Effector memory CD4-positive, alpha-beta T cell (primary cell): ENCODE measurements around the gene EPS8.

ENCODE experiments used
- DNase-seq, 3 donors: peaks; one replicate each; pipeline ENCODE4 v3.0.0-alpha.2; 2020
- H3K27ac ChIP-seq: 2 replicates; pipeline ENCODE4 v1.7.0; 2013; ENCODE audit warnings: mild to moderate bottlenecking, low read length, moderate library complexity; ENCODE audit not compliant: insufficient read depth, poor library complexity, severe bottlenecking
- H3K27me3 ChIP-seq: replicated peaks from 2 replicates; pipeline ENCODE4 v1.7.0; 2013; ENCODE audit warnings: mild to moderate bottlenecking, low read length; ENCODE audit not compliant: insufficient read depth, control insufficient read depth, poor library complexity, severe bottlenecking
- H3K36me3 ChIP-seq: 2 replicates; pipeline ENCODE4 v1.7.0; 2013; ENCODE audit warnings: mild to moderate bottlenecking, low read length, moderate library complexity; ENCODE audit not compliant: control insufficient read depth, insufficient read depth
- H3K4me1 ChIP-seq: 2 replicates; pipeline ENCODE4 v1.7.0; 2013; ENCODE audit warnings: low read length, mild to moderate bottlenecking; ENCODE audit not compliant: control insufficient read depth, insufficient read depth, poor library complexity, severe bottlenecking
- H3K4me3 ChIP-seq: 2 replicates; pipeline ENCODE4 v1.7.0; 2013; ENCODE audit warnings: low read length, low read depth, mild to moderate bottlenecking; ENCODE audit not compliant: insufficient read depth, poor library complexity, severe bottlenecking
- H3K9me3 ChIP-seq: 2 replicates; pipeline ENCODE4 v1.7.0; 2013; ENCODE audit warnings: mild to moderate bottlenecking, low read length, moderate library complexity; ENCODE audit not compliant: control insufficient read depth

EPS8 gene

GRCh38 chr12:15687583-15687982 lies 101.6 kb downstream of the EPS8 start:
- Histone ChIP-seq H3K4me1 (no peaks in the 10 kb centered on the region), H3K9me3 (no peaks in the 10 kb centered on the region), H3K27ac (no peak overlapping the region), H3K27me3 (no peaks in the 10 kb centered on the region), H3K36me3 (no peaks in the 10 kb centered on the region), H3K4me3 (no peak overlapping the region)
- DNase-seq, result no peak

DNA sequence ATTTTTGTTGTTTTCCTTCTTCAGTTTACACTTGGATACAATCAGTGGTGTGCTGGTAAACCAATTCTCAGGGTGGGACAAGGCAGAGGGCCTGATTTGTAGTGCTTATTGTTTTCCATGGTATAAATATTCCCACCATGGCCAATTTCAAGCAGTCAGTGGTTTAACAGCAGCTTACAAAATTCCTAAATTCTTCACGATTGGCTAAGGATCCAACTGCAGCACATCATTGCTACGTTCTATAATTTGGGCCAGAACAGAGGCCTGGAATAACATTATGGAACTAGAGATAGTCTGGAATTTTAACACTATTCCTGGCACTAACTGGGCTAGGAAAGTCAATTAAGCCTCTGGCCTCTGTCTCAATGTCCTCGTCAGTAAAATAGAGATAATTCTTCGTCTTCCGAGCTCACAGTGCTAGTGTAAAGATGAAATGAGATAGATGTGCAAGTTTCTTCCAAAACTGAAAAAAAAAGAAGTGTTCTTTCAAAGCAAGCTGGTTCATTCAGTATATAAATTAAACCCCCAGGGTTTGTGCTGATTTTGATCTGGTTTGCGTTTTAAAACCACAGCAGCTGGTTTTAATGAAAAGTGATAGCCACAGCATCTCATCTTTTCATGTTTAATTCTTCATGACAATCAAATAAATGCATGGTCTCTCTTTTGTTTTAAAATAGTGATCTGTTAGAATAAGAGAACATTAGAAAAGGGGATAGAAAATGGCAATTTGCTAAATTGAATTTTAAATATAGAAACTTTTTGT lies 104.1 kb downstream of the EPS8 start:
- H3K36me3 ChIP-seq, result no peaks in the 10 kb centered on the region
- no peaks in the 10 kb centered on the region for H3K9me3 ChIP-seq
- no peaks in the 10 kb centered on the region for H3K4me1 ChIP-seq
- no peaks in the 10 kb centered on the region for H3K27me3 ChIP-seq
- no peak for DNase-seq
- no peak overlapping the region for H3K27ac ChIP-seq
- no peak overlapping the region for H3K4me3 ChIP-seq

- no peaks in the 10 kb centered on the region for H3K36me3 ChIP-seq
- no peaks in the 10 kb centered on the region for H3K9me3 ChIP-seq
- H3K4me3 ChIP-seq, result no peak overlapping the region
- no peak for DNase-seq
- no peaks in the 10 kb centered on the region for H3K4me1 ChIP-seq
- no peak overlapping the region for H3K27ac ChIP-seq
- no peaks in the 10 kb centered on the region for H3K27me3 ChIP-seq
Observed at GRCh38 chr12:15682826-15683225, 106.4 kb downstream of the EPS8 start.

DNA sequence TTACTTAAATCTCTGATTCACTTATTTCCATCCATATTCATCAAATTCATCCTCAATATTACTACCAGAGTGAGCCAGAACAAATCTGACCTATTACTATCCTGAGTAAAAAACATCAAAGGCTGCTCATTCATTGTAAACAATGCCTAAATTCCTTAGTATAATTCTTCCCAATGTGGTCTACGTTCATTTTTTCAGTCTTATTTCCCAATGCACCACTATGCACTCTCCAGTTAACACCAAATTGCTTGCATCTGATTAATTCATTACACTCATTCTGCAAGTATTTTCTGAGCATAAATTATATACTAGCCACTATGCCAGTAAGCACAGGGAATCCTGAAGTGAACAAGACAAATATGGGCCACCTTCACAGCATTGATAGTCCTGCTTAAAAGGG lies 110.0 kb downstream of the EPS8 start:
- no peak overlapping the region for H3K27ac ChIP-seq
- H3K9me3 ChIP-seq, result no peaks in the 10 kb centered on the region
- no peaks in the 10 kb centered on the region for H3K36me3 ChIP-seq
- H3K4me3 ChIP-seq, result no peak overlapping the region
- no peak for DNase-seq
- no peaks in the 10 kb centered on the region for H3K4me1 ChIP-seq
- H3K27me3 ChIP-seq, result no peaks in the 10 kb centered on the region

GRCh38 chr12:15677726-15678201 lies 111.4 kb downstream of the EPS8 start:
- no peaks in the 10 kb centered on the region for H3K9me3 ChIP-seq
- H3K27me3 ChIP-seq, result no peaks in the 10 kb centered on the region
- no peaks in the 10 kb centered on the region for H3K36me3 ChIP-seq
- no peak overlapping the region for H3K4me3 ChIP-seq
- no peaks in the 10 kb centered on the region for H3K4me1 ChIP-seq
- DNase-seq, result no peak
- no peak overlapping the region for H3K27ac ChIP-seq

GRCh38 chr12:15677228-15677627 lies 112.0 kb downstream of the EPS8 start:
- Histone ChIP-seq H3K4me1 (no peaks in the 10 kb centered on the region), H3K9me3 (no peaks in the 10 kb centered on the region), H3K27me3 (no peaks in the 10 kb centered on the region), H3K4me3 (no peak overlapping the region), H3K36me3 (no peaks in the 10 kb centered on the region), H3K27ac (no peak overlapping the region)
- DNase-seq, result no peak

- DNase-seq, result no peak
- no peaks in the 10 kb centered on the region for H3K27me3 ChIP-seq
- no peak overlapping the region for H3K27ac ChIP-seq
- H3K9me3 ChIP-seq, result no peaks in the 10 kb centered on the region
- H3K4me1 ChIP-seq, result no peaks in the 10 kb centered on the region
- no peak overlapping the region for H3K4me3 ChIP-seq
- no peaks in the 10 kb centered on the region for H3K36me3 ChIP-seq
Observed at GRCh38 chr12:15672671-15673270, 116.4 kb downstream of the EPS8 start.

DNA sequence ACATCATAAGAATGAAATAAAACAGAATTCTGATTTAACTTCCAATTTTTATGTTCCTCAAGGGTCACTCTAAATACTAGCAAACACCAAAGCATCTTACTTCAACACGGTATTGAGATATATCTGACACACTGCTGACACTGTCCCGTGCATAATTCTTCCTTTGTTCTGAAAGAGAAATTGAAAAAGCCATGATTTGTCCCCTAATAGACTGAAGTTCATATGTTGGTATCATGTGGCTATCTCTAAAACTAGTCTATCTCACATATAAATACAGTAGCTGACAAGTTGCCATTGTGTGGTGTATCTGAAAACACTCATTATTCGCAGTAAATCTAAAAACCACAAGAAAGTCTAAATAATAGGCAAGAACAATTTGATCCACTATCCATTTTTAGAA lies 118.4 kb downstream of the EPS8 start:
- H3K4me1 ChIP-seq, result no peaks in the 10 kb centered on the region
- DNase-seq, result no peak
- H3K9me3 ChIP-seq, result no peaks in the 10 kb centered on the region
- H3K4me3 ChIP-seq, result no peak overlapping the region
- H3K36me3 ChIP-seq, result no peaks in the 10 kb centered on the region
- H3K27me3 ChIP-seq, result no peaks in the 10 kb centered on the region
- no peak overlapping the region for H3K27ac ChIP-seq

DNA sequence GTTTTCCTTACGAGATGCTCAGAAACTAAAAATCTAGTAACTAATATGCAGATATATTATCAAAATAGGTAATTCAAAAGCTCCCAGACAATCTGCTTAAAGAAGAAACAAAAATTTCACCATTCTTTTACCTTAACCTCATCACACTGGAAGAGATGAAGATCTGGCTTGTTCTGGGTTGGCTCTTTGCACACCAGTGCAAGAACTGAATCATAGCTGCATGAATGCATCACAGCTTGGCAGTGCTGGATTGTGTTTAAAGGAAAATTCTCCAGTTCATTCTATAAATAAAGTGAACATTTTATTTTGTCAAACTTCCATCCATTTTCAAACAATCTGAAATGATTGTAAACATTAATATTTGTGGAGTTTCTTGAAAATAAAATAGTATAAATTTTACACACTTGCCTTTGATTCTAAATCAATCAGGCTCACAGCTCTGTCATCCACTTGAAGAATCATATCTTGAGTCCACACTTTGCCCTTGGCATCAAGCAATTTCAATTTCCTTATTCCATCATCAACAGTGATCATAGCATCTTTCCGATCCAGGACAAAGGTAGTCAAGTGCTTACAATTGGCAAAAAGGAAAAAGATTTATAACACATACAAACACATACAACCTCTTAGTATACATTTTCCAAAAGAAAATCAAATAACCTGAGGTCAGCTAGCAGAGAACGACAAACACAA lies 119.8 kb downstream of the EPS8 start:
- no peak overlapping the region for H3K4me3 ChIP-seq
- no peak overlapping the region for H3K27ac ChIP-seq
- no peaks in the 10 kb centered on the region for H3K36me3 ChIP-seq
- DNase-seq, result no peak
- H3K9me3 ChIP-seq, result no peaks in the 10 kb centered on the region
- H3K27me3 ChIP-seq, result no peaks in the 10 kb centered on the region
- no peaks in the 10 kb centered on the region for H3K4me1 ChIP-seq

DNA sequence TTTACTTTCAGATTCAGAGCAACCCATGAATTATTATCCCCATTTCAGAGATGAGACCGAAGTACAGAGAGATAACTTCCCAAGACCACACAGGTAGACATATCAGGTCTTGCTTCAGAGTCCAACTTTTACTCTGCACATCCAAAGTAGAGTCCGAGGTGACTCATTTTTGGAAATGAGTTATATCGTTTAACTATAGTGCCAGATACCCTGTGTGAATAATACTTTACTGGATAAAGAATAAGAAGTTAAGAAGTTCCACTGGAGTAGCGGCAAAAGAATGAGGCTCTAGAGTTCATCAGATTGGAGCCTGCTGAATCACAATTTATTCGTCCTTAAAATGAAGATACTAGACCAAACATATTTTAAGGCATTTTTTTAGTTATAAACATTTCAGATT lies 124.7 kb downstream of the EPS8 start:
- no peaks in the 10 kb centered on the region for H3K9me3 ChIP-seq
- no peaks in the 10 kb centered on the region for H3K4me1 ChIP-seq
- H3K4me3 ChIP-seq, result no peak overlapping the region
- no peak overlapping the region for H3K27ac ChIP-seq
- H3K27me3 ChIP-seq, result no peaks in the 10 kb centered on the region
- no peaks in the 10 kb centered on the region for H3K36me3 ChIP-seq
- no peak for DNase-seq
